ENCODE results near the gene TTLL7. TPM values are rescaled to one million over a fixed set of nuclear protein-coding genes. Genes with fewer than 3 reads are reported as not detected.

TTLL7 gene
- total and polyA plus RNA-seq, 9 of the 15 experiments (the other 6 are each of a cell fraction or from before 2014, with no cell fraction given) = 0.63 to 2.6 (median 1.7) TPM

GRCh38 chr1:83950106-83950661 lies 48.7 kb downstream of the TTLL7 start:
- POLR2A ChIA-PET = no interaction called here
- intact Hi-C loops (cut with micrococcal nuclease) (no loop called here), in situ Hi-C loops (cut with MboI) (no loop called here)
- Histone ChIP-seq H3K79me2 (ENCODE audit: control insufficient read depth, insufficient read depth, low read length) (no peaks in the 10 kb centered on the region), H3K4me3 (no peak overlapping the region), H3K4me1 (replicated peaks in 1 of 2; ENCODE audit: control insufficient read depth in 2 of 2, insufficient read depth in 2 of 2, low read length in 2 of 2) (no peaks in the 10 kb centered on the region), H3K9ac (ENCODE audit: insufficient read depth in 1 of 2, low read depth in 2 of 2, low read length in 2 of 2) (no peak overlapping the region), H4K20me1 (replicated peaks; ENCODE audit: control insufficient read depth, insufficient read depth, low read length) (no peaks in the 10 kb centered on the region), H3K4me2 (ENCODE audit: insufficient read depth, low read length) (no peak overlapping the region), H3K27ac (ENCODE audit: extremely low read depth, low read depth, low read length) (no peak overlapping the region), H3K36me3 (ENCODE audit: control insufficient read depth, insufficient read depth, low read length) (no peaks in the 10 kb centered on the region), H3K9me1 (ENCODE audit: control insufficient read depth, insufficient read depth, low read length) (no peaks in the 10 kb centered on the region), H3K9me3 (replicated peaks; ENCODE audit: control insufficient read depth, insufficient read depth, low read depth, low read length) (no peaks in the 10 kb centered on the region), H2AFZ (ENCODE audit: low read depth, low read length) (no peak overlapping the region), H3K27me3 (ENCODE audit: control insufficient read depth in 2 of 2, insufficient read depth in 2 of 2, low read length in 2 of 2) (no peaks in the 10 kb centered on the region)
- FAIRE-seq (no peak), ATAC-seq (no peak), DNase-seq (ENCODE audit: extremely low read depth in 1 of 4, low spot score in 3 of 4) (no peak)
- CTCF ChIA-PET (ENCODE audit: low intra/inter-chr PET ratio) = interaction anchor here (0.6 kb wide), 1 partner anchor 19 kb away, joined by 3 read pairs; no protein-coding TSS in a partner anchor
- no TSS peak for BruUV-seq (replicated peaks)
- 24% methylated on average over 7 of the region's 7 CpGs for WGBS (ENCODE audit: insufficient coverage, low coverage, missing lambda C conversion rate)
- TF ChIP-seq BRF1 (IDR thresholded peaks at IDR 0.05; ENCODE audit: borderline replicate concordance, extremely low read depth, insufficient read length) = no peak
- no peak for TF ChIP-seq RREB1 (CRISPR knock-in tag; IDR thresholded peaks at IDR 0.05)
